ENCODE results near the gene SEC14L2.

DNA sequence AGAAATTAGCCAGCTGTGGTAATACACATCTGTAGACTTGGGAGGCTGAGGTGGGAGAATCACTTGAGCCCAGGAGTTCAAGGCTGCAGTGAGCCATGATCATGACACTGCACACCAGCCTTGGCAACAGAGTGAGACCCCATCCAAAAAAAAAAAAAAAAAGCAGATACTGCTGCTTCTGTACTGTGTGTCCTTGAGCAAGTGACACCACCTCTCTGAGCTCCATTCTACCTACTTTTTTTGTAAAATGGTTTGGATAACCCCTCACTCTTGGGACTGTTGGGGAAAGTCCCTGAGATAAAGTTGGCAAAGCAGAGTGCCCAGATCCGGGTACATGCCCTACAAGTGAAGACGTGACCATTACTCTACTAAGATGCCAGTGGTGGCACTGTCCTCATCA is 72.3 kb downstream of the SEC14L2 start:
- TF ChIP-seq SPI1 (IDR thresholded peaks at IDR 0.05; ENCODE audit: borderline replicate concordance, insufficient read depth, low read depth, low read length), result no peak
- no peak for TF ChIP-seq MEF2A (IDR thresholded peaks at IDR 0.05; ENCODE audit: insufficient read depth, low read depth, low read length)
- no peak for TF ChIP-seq TARDBP (IDR thresholded peaks at IDR 0.05; ENCODE audit: borderline replicate concordance)
- TF ChIP-seq, protein P1, sequence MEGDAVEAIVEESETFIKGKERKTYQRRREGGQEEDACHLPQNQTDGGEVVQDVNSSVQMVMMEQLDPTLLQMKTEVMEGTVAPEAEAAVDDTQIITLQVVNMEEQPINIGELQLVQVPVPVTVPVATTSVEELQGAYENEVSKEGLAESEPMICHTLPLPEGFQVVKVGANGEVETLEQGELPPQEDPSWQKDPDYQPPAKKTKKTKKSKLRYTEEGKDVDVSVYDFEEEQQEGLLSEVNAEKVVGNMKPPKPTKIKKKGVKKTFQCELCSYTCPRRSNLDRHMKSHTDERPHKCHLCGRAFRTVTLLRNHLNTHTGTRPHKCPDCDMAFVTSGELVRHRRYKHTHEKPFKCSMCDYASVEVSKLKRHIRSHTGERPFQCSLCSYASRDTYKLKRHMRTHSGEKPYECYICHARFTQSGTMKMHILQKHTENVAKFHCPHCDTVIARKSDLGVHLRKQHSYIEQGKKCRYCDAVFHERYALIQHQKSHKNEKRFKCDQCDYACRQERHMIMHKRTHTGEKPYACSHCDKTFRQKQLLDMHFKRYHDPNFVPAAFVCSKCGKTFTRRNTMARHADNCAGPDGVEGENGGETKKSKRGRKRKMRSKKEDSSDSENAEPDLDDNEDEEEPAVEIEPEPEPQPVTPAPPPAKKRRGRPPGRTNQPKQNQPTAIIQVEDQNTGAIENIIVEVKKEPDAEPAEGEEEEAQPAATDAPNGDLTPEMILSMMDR (IDR thresholded peaks at IDR 0.05 in 2 of 3, conservative IDR thresholded peaks at IDR 0.05 in 1 of 3; ENCODE audit: control insufficient read depth in 2 of 3, extremely low read depth in 1 of 3, insufficient read depth in 1 of 3, low read depth in 3 of 3, low read length in 3 of 3), result no peak
- no peak for TF ChIP-seq ZNF207 (IDR thresholded peaks at IDR 0.05; ENCODE audit: borderline replicate concordance)
- no peak for TF ChIP-seq BRCA1 (IDR thresholded peaks at IDR 0.05; ENCODE audit: low read depth, low read length)
- TF ChIP-seq, protein P2, sequence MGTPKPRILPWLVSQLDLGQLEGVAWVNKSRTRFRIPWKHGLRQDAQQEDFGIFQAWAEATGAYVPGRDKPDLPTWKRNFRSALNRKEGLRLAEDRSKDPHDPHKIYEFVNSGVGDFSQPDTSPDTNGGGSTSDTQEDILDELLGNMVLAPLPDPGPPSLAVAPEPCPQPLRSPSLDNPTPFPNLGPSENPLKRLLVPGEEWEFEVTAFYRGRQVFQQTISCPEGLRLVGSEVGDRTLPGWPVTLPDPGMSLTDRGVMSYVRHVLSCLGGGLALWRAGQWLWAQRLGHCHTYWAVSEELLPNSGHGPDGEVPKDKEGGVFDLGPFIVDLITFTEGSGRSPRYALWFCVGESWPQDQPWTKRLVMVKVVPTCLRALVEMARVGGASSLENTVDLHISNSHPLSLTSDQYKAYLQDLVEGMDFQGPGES (IDR thresholded peaks at IDR 0.05), result no peak
- TF ChIP-seq CEBPB (IDR thresholded peaks at IDR 0.05; ENCODE audit: borderline replicate concordance in 1 of 2, low read depth in 2 of 2, low read length in 2 of 2), result no peak
- TF ChIP-seq TCF7 (IDR thresholded peaks at IDR 0.05; ENCODE audit: borderline replicate concordance), result no peak
- no peak for TF ChIP-seq SMARCA5 (IDR thresholded peaks at IDR 0.05)
- TF ChIP-seq EP300 (IDR thresholded peaks at IDR 0.05; ENCODE audit: borderline replicate concordance in 1 of 2, control insufficient read depth in 1 of 2, low read depth in 2 of 2, low read length in 2 of 2), result no peak
- TF ChIP-seq, protein P3, sequence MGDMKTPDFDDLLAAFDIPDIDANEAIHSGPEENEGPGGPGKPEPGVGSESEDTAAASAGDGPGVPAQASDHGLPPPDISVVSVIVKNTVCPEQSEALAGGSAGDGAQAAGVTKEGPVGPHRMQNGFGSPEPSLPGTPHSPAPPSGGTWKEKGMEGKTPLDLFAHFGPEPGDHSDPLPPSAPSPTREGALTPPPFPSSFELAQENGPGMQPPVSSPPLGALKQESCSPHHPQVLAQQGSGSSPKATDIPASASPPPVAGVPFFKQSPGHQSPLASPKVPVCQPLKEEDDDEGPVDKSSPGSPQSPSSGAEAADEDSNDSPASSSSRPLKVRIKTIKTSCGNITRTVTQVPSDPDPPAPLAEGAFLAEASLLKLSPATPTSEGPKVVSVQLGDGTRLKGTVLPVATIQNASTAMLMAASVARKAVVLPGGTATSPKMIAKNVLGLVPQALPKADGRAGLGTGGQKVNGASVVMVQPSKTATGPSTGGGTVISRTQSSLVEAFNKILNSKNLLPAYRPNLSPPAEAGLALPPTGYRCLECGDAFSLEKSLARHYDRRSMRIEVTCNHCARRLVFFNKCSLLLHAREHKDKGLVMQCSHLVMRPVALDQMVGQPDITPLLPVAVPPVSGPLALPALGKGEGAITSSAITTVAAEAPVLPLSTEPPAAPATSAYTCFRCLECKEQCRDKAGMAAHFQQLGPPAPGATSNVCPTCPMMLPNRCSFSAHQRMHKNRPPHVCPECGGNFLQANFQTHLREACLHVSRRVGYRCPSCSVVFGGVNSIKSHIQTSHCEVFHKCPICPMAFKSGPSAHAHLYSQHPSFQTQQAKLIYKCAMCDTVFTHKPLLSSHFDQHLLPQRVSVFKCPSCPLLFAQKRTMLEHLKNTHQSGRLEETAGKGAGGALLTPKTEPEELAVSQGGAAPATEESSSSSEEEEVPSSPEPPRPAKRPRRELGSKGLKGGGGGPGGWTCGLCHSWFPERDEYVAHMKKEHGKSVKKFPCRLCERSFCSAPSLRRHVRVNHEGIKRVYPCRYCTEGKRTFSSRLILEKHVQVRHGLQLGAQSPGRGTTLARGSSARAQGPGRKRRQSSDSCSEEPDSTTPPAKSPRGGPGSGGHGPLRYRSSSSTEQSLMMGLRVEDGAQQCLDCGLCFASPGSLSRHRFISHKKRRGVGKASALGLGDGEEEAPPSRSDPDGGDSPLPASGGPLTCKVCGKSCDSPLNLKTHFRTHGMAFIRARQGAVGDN (IDR thresholded peaks at IDR 0.05), result no peak

Measured in GM12878 (cell line).